GM10847 (cell line): ENCODE measurements around the gene GFER.

Source experiments
- POLR2A ChIP-seq: IDR thresholded peaks from 2 replicates; pipeline ENCODE4 v1.6.1; 2011; ENCODE audit not compliant: insufficient read length; ENCODE audit errors: extremely low read depth

The GFER gene

DNA sequence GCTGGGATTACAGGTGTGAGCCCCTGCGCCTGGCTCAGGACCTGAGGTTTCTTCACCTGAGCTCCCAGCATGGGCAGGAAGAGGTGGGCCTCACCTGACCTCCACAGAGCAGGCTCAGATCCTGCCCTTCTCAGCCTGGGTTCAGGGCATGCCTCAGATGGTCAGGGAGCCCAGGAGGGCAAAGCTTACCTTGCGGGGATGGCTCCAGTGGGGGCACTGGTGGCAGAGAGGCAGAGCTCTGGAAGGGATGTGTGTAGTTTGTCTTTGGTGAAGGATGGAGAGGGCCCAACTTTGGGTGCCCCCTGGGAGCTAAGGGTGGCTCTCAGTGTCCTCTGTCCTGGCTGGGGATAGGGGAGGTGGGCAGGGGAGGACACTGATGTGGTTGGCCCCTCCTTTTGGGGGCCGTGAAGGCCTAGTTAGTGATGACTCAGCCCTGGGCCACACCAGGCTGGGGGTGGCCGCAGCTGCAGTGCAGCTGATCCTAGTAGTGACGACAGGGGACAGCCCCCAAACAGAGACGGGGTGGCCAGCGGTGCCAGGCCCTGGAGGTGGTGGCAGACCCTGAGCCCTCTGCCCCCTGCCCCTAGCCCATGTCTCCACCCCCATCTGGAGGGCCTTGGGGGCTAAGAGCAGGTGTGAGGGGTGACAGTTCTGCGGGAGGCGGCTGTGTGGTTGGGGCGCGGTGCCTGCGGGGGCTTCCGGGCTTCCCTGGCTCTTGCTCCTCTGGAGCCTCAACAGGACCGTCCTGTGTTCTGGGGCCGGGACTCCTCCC is 48.5 kb downstream of the GFER start:
- no peak for TF ChIP-seq POLR2A

DNA sequence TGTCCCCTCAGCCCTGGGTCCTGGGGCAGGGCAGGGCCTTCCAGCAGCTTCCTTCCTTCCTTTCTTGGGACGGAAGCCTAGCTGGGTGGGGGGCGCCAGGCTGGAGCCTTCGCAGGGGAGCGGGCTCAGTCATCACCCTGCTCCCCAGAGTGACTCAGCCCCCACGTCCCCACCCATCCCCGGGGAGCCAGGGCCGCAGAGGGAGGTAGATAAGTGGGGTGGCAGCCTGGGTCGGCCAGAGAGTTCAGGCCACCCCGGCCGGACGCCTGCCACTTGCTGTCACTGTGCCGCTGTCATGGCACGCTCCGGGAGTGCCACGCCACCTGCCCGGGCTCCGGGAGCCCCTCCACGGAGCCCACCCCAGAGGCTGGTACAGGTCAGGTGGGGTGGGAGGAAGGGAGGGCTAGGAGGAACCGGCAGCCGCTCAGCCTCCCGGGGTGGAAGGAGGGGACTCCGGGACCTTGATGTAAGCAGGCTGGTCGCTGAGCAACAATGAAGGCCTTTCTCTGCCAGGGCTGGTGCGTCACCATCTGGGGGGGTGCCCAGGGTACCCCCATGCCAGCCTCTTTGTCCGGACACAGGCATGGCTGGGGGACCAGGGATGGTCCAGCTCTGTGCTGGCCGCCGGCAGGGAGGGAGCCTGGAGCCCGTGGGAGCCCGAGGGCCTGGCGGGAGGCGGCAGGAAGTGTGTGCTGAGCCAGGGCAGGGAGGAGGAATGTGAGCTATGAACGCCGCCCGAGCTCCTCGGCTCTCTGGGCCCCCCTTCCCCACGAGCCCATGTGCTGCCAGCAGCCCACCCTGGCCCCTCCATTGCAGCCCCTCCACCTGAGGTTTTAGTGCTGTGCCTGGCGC is 49.3 kb downstream of the GFER start:
- no peak for TF ChIP-seq POLR2A

DNA sequence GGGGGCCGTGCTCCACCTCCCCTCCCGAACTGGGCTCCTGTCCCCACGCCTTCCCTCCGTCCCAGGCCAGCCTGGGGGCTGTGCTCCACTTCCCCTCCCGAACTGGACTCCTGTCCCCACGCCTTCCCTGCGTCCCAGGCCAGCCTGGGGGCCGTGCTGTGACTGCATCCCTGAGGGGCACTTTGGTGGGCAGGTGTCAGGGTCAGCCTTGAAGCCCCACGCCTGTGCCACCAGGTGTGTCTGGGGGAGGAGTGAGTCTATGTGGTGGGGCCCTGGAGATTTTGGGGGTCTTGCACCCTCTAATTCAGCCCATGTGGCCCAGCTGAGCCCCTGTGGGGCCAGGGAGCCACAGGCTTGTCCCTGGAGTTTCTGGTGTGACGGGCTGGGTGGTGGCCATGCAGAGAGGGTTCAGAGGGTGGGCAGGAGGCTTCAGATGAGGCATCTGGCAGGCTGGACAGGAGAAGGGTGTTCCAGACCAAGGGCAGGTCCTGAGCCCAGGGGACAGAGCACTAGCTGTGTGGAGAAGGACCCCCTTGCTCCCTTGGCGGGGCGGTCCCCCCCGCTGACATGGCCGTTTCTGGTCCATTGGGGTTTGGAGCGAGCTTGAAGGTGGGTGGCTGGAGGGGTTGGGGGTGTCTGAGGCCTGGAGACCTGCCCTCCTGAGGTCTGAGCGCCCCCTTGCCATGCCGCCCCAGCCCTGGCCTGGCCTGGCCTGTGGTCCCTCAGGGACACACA is 50.9 kb downstream of the GFER start:
- TF ChIP-seq POLR2A = no peak

DNA sequence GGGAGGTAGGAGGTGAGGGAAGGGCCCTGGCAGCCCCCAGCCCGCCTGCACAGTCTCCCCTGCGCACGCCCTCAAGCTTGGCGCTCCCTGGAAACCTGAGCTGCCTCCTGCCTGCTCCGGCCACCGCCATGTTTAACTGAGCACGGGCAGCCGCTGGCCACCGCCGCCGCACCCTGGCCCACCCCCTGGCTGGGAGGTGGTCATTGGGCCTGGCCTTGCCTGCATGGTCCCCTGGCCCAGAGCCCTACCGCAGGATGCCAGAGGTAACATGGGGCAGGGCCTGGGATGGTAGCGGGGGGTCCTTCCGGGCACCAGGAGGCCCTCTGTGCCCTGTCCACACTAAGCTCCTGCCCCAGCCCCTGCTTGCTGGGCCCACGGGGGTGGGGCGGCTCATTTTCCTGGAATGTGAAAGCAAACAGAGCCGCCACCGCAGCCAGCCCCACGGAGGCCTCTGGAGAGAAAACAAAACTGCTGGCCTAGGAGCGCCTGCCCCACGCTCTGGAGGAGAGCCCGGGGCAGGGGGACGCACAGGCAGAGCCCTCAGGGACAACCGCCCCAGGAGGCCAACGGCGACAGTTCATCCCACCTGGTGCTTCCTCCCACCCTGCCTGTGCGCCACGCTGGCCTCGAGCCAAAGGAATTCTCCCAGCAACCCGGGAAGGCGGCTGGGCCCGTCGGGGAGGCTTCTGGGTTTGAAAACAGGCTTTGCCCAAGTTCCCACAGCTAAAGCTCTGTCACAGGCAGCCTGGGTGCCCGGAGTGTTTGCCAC is 51.6 kb downstream of the GFER start:
- no peak for TF ChIP-seq POLR2A

GRCh38 chr16:2036200-2036966 is 52.4 kb downstream of the GFER start:
- no peak for TF ChIP-seq POLR2A

GRCh38 chr16:2037115-2037514 is 53.1 kb downstream of the GFER start:
- TF ChIP-seq POLR2A = no peak
